Spinal cord (tissue), 10 donors: ENCODE results near the gene HOXC10. TPM values are rescaled to one million over a fixed set of nuclear protein-coding genes. Genes with fewer than 3 reads are reported as not detected.

ENCODE experiments used
- DNase-seq, 6 donors: peaks; one replicate each; pipeline versions ENCODE4 v3.0.0 to v3.0.0-alpha.2; 2013 to 2015; ENCODE audit warnings: low spot score in 6 of 6, low read depth in 4 of 6
- H3K27ac ChIP-seq: one replicate; pipeline ENCODE4 v1.5.1; 2013; ENCODE audit warnings: low read depth, low read length, control low read depth
- H3K27me3 ChIP-seq: one replicate; pipeline ENCODE4 v1.6.1; 2013; ENCODE audit warnings: low read length; ENCODE audit not compliant: control insufficient read depth, insufficient read depth
- H3K36me3 ChIP-seq: one replicate; pipeline ENCODE4 v1.6.1; 2013; ENCODE audit warnings: low read length; ENCODE audit not compliant: control insufficient read depth, insufficient read depth
- H3K4me1 ChIP-seq: one replicate; pipeline ENCODE4 v1.6.1; 2013; ENCODE audit warnings: low read length; ENCODE audit not compliant: control insufficient read depth, insufficient read depth
- H3K4me3 ChIP-seq: one replicate; pipeline ENCODE4 v1.5.1; 2013; ENCODE audit warnings: low read depth, low read length, control low read depth
- H3K9me3 ChIP-seq: one replicate; pipeline ENCODE4 v1.6.1; 2013; ENCODE audit warnings: low read length; ENCODE audit not compliant: control insufficient read depth, insufficient read depth
- WGBS: methylation state at CpG from one replicate; pipeline ENCODE4 v1.1.5; 2013; ENCODE audit warnings: missing lambda C conversion rate; ENCODE audit not compliant: insufficient coverage; 5-methylcytosine and 5-hydroxymethylcytosine counted together
- polyA plus RNA-seq, 2 donors: library from polyadenylated mRNA; unstranded; fragments of 120-200 nt; gene quantifications; one replicate each; pipeline ENCODE4 v1.2.1, GENCODE V29; 2013; ENCODE audit not compliant: insufficient read length in 2 of 2
- total RNA-seq, 2 donors: library from RNA; depleted of rRNA in 1 of 2; stranded (reverse); fragments of 120-200 nt in 1 of 2; fragments of >200 nt in 1 of 2; gene quantifications; one replicate each; pipeline versions ENCODE4 v1.2.3 to v1.2.4, GENCODE V29; 2013 to 2014
- donor health status: healthy.

The HOXC10 gene
- total and polyA plus RNA-seq, 4 donors: 0.81 to 9.2 TPM; not detected in 2

DNA sequence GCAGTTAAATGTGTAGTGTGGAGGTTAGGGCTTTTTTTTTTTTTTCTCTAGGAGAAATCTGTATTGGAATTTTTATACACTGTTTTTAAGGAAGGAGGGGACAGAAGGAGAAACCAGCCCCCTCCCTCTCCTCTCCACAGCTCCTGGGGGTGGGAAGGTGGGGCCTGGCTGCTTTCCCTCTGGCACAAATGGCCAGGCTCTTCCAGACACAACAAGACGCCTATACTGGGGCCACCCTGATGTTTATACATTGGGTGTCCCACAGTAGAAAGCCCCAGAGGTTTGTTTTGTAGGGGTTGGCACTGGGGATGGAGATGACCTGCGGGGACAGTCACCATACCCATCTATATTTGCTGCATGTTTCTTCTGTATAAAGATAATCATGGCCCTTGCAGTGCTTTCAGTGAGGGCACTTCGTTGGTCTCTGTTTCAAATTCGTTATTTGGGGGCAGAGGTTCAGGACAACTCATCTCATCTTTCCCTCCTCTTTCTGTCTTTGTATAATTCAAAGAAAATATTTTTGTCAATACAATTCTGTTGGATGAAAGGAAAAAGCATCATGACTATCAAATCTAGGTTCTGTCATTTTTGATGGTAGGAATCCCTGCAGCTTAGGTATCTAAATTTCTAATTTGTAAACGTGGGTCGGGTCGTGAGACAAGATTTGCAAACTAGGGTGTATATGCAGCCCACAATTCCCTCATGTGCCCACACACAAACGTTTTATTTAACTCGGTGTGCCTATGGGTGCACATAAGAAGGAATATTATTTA lies 7.9 kb upstream of the HOXC10 start:
- WGBS: no CpG with 5 or more reads among the region's 9 CpGs

DNA sequence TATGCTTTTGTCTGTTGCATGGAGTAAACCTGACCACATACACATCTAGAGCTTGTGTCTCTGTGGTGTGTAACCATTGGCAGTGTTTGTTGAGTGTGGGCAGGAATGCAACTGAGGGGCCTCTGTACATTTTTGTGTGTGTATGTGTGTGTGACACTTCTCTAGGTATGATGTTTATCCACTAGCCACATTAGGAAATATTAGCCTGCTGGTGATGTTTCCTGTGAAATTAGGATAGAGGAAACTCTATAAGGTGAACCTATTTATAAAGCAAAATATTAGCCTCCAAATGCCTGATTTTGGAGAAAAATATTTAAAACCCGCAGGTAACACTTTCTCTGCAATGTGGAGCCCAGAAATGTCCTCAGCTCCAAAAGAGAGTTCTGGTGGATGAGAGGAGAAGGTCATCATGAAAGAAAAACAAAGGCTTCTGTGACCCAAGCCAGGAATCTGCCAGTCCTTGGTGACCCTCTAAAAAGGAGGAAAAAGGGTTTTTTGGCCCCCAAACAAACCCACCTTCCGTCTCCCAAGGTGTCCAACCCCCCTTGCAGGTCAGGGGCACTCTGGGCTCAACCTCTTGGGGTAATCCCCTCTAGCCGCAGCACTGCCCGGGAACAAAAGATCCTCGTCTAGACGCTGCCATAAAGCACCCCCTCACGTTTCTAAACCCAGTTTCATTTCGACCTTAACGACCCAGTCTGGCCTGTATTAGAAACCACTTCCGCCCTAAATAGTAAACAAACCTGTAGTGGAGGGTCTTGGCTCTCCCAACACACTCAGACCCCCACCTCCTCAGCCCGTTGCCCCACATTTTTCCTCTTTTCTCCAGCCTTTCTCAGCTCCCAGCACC lies 7.1 kb upstream of the HOXC10 start:
- 13% methylated on average over 9 of the region's 11 CpGs for WGBS
- no peak for DNase-seq

More for the DNA sequence above, 7.9 kb upstream of the HOXC10 start:
- Histone ChIP-seq H3K4me1 (peaks cover 58% of the 10 kb centered on the region), H3K36me3 (no peaks in the 10 kb centered on the region), H3K27ac (no peak overlapping the region), H3K4me3 (no peak overlapping the region), H3K27me3 (peaks cover 97% of the 10 kb centered on the region), H3K9me3 (no peaks in the 10 kb centered on the region)
- DNase-seq: peak in 1 of 6 donors; percentile 8

DNA sequence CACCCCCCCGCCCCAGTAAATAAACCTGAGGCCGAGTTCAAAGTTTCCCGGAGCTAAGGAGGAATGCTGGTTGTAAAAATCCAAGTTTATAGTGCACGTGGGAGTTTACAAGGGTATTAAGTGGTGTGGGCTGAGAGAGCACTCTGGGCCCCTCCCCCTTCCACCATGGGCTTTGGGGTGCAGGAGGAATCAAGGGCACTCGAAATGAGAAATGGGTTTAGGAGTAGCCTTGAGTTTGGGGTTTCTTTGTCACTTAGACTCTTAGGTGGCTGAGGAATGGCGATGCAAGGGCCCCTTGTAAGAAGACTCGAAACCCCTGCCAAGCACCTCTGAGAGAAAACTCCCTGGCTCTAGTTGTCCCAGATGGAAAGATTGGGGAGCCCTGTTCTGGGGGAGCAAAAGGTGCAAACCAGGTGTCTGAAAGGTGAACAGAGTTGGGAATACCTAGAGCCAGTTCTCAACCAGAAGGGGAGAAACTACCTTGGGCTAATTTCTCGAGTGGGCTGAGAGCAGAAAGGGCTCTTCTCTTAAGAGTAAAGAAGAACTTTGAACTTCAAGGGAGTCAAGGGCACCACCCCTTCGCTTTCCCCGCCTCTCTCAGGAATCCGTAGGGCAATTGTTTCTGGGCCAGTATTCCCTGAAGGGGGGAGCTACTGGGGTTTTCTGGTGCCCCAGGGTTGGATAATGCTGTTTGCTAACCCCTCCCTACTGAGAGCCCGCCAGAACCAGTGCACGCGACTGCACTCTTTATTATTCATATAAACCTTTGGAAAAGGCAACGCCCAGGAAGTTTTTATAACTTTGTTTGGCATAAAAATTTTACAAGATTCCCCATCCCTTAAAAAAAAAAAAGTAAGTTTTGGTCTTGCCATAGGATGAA lies 6.2 kb upstream of the HOXC10 start:
- H3K27ac ChIP-seq: peak overlapping the region; percentile 61
- 27% methylated on average over 3 of the region's 15 CpGs for WGBS
- H3K4me3 ChIP-seq: no peak overlapping the region
- H3K4me1 ChIP-seq: peaks cover 51% of the 10 kb centered on the region
- no peaks in the 10 kb centered on the region for H3K36me3 ChIP-seq
- H3K27me3 ChIP-seq: peaks cover 97% of the 10 kb centered on the region
- DNase-seq: no peak
- no peaks in the 10 kb centered on the region for H3K9me3 ChIP-seq

More for the DNA sequence above, 7.1 kb upstream of the HOXC10 start:
- Histone ChIP-seq H3K9me3 (no peaks in the 10 kb centered on the region), H3K36me3 (no peaks in the 10 kb centered on the region), H3K4me1 (peaks cover 58% of the 10 kb centered on the region), H3K4me3 (no peak overlapping the region), H3K27ac (no peak overlapping the region), H3K27me3 (peaks cover 97% of the 10 kb centered on the region)

DNA sequence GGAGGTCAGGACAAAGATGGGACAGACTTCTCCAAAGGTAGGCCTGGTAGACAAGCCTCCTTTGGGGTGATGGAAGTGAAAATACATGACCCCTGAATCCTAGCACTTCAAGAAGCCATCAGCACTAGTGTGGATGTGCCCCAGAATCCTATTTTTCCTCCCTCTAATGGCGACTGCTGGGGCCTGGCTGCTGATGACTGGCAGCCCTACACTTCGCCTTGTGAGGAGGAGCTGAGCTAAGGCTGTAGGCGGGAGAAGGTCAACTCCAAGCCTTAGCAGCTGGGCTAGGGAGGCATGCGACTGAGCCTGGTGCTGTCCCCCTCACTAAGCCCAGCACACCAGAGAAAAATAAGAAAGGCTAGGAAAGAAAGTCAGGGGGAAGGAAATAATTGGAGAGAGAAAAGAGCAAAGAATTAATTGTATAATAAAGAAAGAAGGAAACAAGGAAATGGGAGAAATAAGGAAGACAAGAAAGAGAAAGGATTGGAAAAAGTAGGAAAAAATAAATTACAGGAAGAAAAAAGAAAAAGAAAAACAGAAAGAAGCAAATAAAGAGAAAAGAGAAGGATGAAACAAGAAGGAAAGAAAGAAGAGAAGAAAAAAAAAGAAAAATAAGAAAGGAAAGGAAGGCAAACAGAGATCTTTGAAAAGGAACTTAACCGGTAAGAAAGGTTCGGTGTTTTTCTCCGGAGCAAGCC lies 4.7 kb upstream of the HOXC10 start:
- peaks cover 93% of the 10 kb centered on the region for H3K27me3 ChIP-seq
- WGBS: 49% methylated on average over 3 of the region's 7 CpGs
- H3K36me3 ChIP-seq: no peaks in the 10 kb centered on the region
- H3K9me3 ChIP-seq: no peaks in the 10 kb centered on the region
- H3K4me3 ChIP-seq: peak overlapping the region; percentile 24
- DNase-seq: no peak
- H3K4me1 ChIP-seq: peaks cover 52% of the 10 kb centered on the region
- peak overlapping the region; percentile 99 for H3K27ac ChIP-seq

DNA sequence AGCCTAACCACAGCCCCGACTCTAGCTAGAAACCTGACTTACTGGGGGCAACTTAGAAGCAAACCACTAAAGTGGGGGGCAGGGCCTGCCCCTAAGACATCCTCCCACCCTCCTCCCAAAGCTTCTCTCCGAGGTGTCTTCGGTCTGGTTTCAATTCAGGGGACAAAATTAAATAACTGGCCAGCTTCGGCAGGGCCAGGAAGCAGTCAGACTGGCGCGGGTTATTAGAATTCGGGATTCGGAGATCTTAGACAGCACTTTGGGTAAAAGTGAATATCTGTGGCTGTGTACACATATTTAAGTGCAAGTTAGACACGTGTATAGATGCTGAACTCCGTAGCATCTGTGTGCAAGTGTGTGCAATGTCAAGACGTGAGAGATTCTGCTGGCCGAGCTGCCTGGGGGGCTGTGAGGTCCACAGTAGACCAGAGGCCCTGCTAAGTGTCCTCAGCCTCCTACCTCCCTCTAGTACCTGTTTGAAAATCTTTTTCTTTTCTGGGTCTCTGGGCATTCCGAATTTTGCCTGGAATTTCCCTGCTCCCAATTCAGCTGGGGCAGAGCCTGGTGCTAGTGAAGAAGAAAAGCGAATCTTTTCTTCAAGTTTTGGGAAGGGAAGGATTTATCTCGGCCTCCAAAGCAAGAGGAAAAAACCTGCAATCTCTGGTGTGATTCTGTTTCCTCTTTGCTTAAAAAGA lies 4.0 kb upstream of the HOXC10 start:
- no peak for DNase-seq
- H3K4me3 ChIP-seq: peak overlapping the region; percentile 24
- peaks cover 3% of the 10 kb centered on the region for H3K36me3 ChIP-seq
- peaks cover 92% of the 10 kb centered on the region for H3K27me3 ChIP-seq
- H3K27ac ChIP-seq: peak overlapping the region; percentile 99
- WGBS: 41% methylated on average over 10 of the region's 15 CpGs
- peaks cover 53% of the 10 kb centered on the region for H3K4me1 ChIP-seq
- no peaks in the 10 kb centered on the region for H3K9me3 ChIP-seq

DNA sequence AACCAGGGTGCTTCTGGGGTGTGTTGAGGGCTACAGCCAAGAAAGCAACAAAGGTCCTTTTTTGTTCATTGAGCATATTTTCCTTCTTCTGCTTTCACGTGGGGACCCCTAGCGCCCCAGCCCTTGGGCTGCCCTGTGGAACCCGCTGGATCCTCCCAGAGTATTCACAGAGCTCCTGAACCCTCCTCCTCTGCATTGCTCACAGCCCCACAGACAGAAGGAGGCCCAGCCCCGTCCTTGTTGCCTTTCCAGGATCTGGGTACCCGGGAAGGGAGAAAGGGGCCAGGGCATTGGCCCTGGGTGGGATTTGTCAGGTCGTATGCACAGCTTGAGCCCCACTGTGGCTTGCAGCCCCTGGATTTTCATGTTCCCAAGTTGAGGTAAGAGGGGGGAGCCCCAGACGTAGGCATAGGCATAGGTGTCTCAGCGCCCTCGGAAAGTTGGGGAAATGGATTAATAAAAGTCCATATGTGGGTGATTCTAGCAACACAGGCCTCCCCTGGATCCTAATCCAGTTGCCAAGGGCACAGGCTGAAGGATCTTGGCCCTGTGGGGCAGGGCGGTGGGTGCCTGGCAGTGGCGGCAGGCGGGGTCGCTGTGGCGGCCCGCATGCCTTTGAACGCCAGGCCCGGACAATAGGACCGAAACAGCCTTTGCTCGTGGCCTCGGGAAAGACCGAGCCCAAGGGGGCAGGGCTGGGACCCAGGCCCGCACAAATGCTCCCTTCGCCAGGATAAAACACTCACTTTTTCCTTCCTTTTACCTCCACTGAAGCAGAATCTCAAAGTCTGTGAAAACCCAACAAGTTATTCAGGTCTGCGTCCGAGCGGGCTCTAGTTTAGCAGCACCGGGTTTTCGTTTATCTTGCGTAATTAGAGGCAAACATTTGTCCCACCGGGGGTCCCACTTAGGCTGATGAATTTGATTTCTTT lies 3.0 kb upstream of the HOXC10 start:
- peak overlapping the region; percentile 99 for H3K27ac ChIP-seq
- H3K4me1 ChIP-seq: peaks cover 55% of the 10 kb centered on the region
- H3K4me3 ChIP-seq: peak overlapping the region; percentile 24
- no peaks in the 10 kb centered on the region for H3K9me3 ChIP-seq
- DNase-seq: no peak
- H3K27me3 ChIP-seq: peaks cover 92% of the 10 kb centered on the region
- peaks cover 3% of the 10 kb centered on the region for H3K36me3 ChIP-seq
- WGBS: 13% methylated on average over 27 of the region's 30 CpGs

DNA sequence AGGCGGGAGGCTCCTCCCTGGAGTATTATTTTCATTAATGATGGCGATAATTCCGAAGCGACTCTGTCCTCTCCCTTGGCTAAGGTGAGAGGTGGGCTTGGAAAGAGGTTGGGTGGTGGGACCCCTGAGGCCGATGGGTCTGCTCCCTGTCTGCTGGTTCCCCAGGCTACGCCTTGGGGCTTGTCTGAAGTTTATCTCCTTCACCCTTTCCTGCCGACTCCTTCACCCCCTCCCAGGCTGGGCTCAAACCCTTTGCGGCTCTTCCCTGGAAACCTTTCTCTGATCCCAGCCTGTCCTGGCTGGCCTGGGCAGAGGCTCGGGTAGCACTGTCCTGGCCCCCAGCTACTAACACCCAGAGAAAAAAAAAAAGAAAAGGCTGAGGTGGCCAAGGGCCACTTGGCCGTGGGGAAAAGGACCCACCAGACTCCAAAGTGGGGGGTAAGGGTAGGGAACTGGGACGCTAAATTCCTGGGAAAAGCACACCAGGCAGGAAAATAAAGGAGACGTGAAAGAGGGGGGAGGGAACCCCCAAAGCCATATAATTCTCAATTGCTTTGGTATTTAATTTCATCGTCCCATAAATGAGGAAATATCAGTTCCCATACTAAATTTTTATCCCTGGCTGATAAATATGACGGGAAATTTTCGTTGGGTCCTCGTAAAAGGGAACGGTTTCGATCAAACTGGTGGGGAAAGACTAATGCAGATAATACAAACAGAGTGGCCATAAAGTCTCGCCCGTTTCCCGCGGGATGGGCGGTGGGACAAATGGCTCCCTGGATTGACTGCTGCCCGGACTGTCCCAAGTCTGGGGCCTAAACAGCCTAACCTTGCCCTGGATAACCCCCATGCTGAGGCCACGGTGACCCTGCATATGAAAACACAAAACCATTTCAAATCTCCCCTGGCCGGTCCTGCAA lies 2.0 kb upstream of the HOXC10 start:
- peak overlapping the region; percentile 24 for H3K4me3 ChIP-seq
- H3K4me1 ChIP-seq: peaks cover 53% of the 10 kb centered on the region
- no peak for DNase-seq
- no peaks in the 10 kb centered on the region for H3K9me3 ChIP-seq
- peaks cover 89% of the 10 kb centered on the region for H3K27me3 ChIP-seq
- peaks cover 3% of the 10 kb centered on the region for H3K36me3 ChIP-seq
- WGBS: 16% methylated on average over 16 of the region's 26 CpGs
- H3K27ac ChIP-seq: peak overlapping the region; percentile 99
